Measurements from ENCODE around the gene GJB1.

DNA sequence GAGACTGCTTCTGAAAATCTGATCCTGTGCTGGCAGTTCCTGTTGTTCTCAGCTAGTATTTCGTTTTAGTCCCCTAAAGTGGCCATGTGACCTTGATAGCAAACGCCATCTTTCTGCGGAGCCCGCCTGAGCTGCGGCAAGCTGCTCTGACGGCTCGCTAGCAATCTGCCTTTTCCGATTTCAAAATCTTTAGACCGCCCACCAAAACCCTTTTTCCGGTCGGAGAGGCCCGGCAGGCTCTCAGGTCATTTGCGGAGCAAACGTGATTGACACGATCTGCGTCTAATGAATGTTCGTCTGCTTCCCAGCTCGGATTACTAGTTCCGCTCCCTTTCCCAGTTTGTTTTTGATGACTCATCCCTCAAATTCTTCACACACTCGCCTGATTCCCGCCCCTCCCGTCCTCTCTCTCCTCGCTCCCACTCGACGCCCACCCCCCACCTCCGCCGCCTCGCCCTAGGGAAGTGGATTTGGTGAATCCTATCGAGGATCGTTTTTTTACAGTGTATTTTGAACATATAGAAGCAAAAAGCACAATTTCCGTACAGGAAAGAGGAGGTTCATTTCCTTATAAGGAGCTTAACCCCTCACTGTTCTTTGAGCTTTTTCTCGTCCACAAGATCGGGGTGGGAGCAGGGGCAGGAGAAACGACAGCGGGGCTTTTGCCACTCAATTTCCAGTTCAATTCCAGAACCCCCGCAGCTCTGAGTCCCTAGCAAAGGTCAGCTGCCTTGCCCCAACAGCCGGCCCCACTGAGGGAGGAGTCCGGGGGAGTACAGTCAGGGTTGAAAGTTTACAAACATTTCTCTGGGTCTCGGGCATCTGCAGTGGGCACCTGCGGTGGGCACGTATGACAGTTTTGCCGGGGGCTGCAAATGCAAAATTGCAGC lies 40.9 kb upstream of the GJB1 start:
- TF ChIP-seq, protein P1, sequence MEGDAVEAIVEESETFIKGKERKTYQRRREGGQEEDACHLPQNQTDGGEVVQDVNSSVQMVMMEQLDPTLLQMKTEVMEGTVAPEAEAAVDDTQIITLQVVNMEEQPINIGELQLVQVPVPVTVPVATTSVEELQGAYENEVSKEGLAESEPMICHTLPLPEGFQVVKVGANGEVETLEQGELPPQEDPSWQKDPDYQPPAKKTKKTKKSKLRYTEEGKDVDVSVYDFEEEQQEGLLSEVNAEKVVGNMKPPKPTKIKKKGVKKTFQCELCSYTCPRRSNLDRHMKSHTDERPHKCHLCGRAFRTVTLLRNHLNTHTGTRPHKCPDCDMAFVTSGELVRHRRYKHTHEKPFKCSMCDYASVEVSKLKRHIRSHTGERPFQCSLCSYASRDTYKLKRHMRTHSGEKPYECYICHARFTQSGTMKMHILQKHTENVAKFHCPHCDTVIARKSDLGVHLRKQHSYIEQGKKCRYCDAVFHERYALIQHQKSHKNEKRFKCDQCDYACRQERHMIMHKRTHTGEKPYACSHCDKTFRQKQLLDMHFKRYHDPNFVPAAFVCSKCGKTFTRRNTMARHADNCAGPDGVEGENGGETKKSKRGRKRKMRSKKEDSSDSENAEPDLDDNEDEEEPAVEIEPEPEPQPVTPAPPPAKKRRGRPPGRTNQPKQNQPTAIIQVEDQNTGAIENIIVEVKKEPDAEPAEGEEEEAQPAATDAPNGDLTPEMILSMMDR (conservative IDR thresholded peaks at IDR 0.05; ENCODE audit: low read length), result no peak
- TF ChIP-seq EZH2phosphoT487 (IDR thresholded peaks at IDR 0.05; ENCODE audit: borderline replicate concordance, low read depth, low read length), result no peak
